ENCODE measurements around the gene PPM1J. TPM values are rescaled to one million over a fixed set of nuclear protein-coding genes. Genes with fewer than 3 reads are reported as not detected.

The PPM1J gene
- total and polyA plus RNA-seq, 8 donors: 0.20 to 1.6 (median 0.87) TPM

GRCh38 chr1:112708489-112708888 lies 6.6 kb downstream of the PPM1J start:
- peaks cover 0 to 26% (median 8%) of the 10 kb centered on the region in 3 donors for H3K4me1 ChIP-seq
- FAIRE-seq (no peak), ATAC-seq (no peak), DNase-seq (no peak)
- no peak overlapping the region for H3K4me3 ChIP-seq
- no peaks in the 10 kb centered on the region for H3K27me3 ChIP-seq
- WGBS, 2 donors: 86 to 88% methylated on average over 3 of the region's 3 CpGs
- intact Hi-C loops (cut with DNase I): loop anchor here in 2 of 3 donors (5.0 to 10.0 kb wide), 4 partner anchors 84 to 321 kb away; partner anchors contain the start of gene WNT2B (in 2 of the 2)
- no peak overlapping the region for H3K27ac ChIP-seq
- H3K36me3 ChIP-seq: no peaks in the 10 kb centered on the region
- no peak for TF ChIP-seq CTCF (IDR thresholded peaks at IDR 0.05)
- H3K9me3 ChIP-seq: no peaks in the 10 kb centered on the region

GRCh38 chr1:112708002-112708448 lies 7.1 kb downstream of the PPM1J start:
- no peaks in the 10 kb centered on the region for H3K36me3 ChIP-seq
- FAIRE-seq (no peak), ATAC-seq (no peak), DNase-seq (no peak)
- no peaks in the 10 kb centered on the region for H3K9me3 ChIP-seq
- 71 to 76% methylated on average over 6 of the region's 6 CpGs for WGBS, 2 donors
- H3K27ac ChIP-seq: no peak overlapping the region
- H3K4me1 ChIP-seq: peaks cover 0 to 27% (median 8%) of the 10 kb centered on the region in 3 donors
- no peak for TF ChIP-seq CTCF (IDR thresholded peaks at IDR 0.05)
- no peak overlapping the region for H3K4me3 ChIP-seq
- H3K27me3 ChIP-seq: no peaks in the 10 kb centered on the region
- intact Hi-C loops (cut with DNase I): loop anchor here in 2 of 3 donors (5.0 to 10.0 kb wide), 4 partner anchors 83 to 321 kb away; partner anchors contain the start of gene WNT2B (in 2 of the 2)

GRCh38 chr1:112707221-112708001 lies 7.7 kb downstream of the PPM1J start:
- ATAC-seq: peak; percentile 76 to 85 (median 82)
- DNase-seq: peak; percentile 87 to 94 (median 90)
- H3K36me3 ChIP-seq: peaks cover 0 to 3% (median 0%) of the 10 kb centered on the region in 3 donors
- peak overlapping the region; percentile 76 to 92 (median 81) for H3K27ac ChIP-seq
- FAIRE-seq: no peak
- no peaks in the 10 kb centered on the region for H3K9me3 ChIP-seq
- WGBS, 2 donors: 3 to 4% methylated on average over 40 to 42 of the region's 42 CpGs
- intact Hi-C loops (cut with DNase I): loop anchor here in 2 of 3 donors (5.0 to 10.0 kb wide), 4 partner anchors 83 to 320 kb away; partner anchors contain the start of gene WNT2B (in 2 of the 2)
- peaks cover 0 to 27% (median 8%) of the 10 kb centered on the region in 3 donors for H3K4me1 ChIP-seq
- peak; percentile 86 to 89 (median 88) for TF ChIP-seq CTCF (IDR thresholded peaks at IDR 0.05)
- H3K27me3 ChIP-seq: no peaks in the 10 kb centered on the region
- H3K4me3 ChIP-seq: peak overlapping the region; percentile 63 to 99 (median 94)

GRCh38 chr1:112706505-112707220 lies 8.5 kb downstream of the PPM1J start, which contains the start of gene RHOC:
Gene RHOC, minus strand, starts transcription at chr1:112707127. Its CDS starts 3,328 bp downstream, at chr1:112703799.
- Histone ChIP-seq H3K27ac (peak within 1 kb of the TSS; percentile 77 to 92 (median 84)), H3K4me1 (peaks cover 0 to 29% (median 8%) of the 10 kb centered on the region in 3 donors), H3K9me3 (no peaks in the 10 kb centered on the region), H3K36me3 (peaks cover 0 to 4% (median 3%) of the 10 kb centered on the region in 3 donors), H3K4me3 (peak within 1 kb of the TSS; percentile 63 to 99 (median 94)), H3K27me3 (no peaks in the 10 kb centered on the region)
- FAIRE-seq (no peak), DNase-seq (peak; percentile 70 to 89 (median 80)), ATAC-seq (peak; percentile 81 to 87 (median 82))
- intact Hi-C loops (cut with DNase I): loop anchor here in 2 of 3 donors (5.0 to 10.0 kb wide), 4 partner anchors 82 to 319 kb away; partner anchors contain the start of gene WNT2B (in 2 of the 2)
- WGBS, 2 donors: 1 to 2% methylated on average over 19 to 61 of the region's 61 CpGs
- no peak for TF ChIP-seq CTCF (IDR thresholded peaks at IDR 0.05)

Measured in pancreas (tissue), 10 donors.